ENCODE measurements around the gene DISP3. TPM values are rescaled to one million over a fixed set of nuclear protein-coding genes. Genes with fewer than 3 reads are reported as not detected.

DISP3 gene
- total and polyA plus RNA-seq, 12 donors = 0.04 to 2.8 (median 0.41) TPM; not detected in 1

DNA sequence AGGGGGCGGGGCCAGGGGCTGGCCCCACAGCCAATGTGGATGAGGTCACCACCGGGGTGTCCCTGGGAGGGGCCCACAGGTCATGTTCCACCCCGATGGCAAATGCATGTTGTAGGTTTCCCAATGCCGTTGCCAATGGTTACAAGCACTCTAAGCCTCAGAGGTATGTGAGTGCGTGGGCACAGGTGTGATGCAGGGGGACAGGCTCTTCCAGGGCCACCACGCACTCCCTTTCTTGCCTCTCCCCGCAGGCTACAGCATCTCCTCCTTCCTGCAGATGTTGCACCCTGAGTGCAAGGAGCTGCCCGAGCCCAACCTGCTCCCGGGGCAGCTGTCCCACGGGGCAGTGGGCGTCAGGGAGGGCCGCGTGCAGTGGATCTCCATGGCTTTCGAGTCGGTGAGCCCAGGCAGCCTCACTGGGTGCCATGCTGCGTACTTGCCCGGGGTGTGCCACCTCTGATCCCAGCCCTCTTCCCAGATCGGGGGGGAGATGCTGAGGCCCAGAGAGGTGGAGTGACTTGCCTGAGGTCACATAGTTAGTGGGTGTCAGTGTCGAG is 52.4 kb downstream of the DISP3 start:
- 71 to 86% (median 79%) methylated on average over 1 to 19 of the region's 19 CpGs for WGBS, 4 donors
- no peak for DNase-seq
- no peaks in the 10 kb centered on the region for H3K4me1 ChIP-seq (replicated peaks in 1 of 2)
- H3K9me3 ChIP-seq (replicated peaks in 1 of 3) = no peaks in the 10 kb centered on the region
- H3K27me3 ChIP-seq = no peaks in the 10 kb centered on the region
- no peaks in the 10 kb centered on the region for H3K36me3 ChIP-seq (replicated peaks in 1 of 2)
- H3K27ac ChIP-seq = no peak overlapping the region
- H3K4me3 ChIP-seq = no peak overlapping the region
- intact Hi-C loops (cut with DNase I) = no loop called here
- TF ChIP-seq, protein P1, sequence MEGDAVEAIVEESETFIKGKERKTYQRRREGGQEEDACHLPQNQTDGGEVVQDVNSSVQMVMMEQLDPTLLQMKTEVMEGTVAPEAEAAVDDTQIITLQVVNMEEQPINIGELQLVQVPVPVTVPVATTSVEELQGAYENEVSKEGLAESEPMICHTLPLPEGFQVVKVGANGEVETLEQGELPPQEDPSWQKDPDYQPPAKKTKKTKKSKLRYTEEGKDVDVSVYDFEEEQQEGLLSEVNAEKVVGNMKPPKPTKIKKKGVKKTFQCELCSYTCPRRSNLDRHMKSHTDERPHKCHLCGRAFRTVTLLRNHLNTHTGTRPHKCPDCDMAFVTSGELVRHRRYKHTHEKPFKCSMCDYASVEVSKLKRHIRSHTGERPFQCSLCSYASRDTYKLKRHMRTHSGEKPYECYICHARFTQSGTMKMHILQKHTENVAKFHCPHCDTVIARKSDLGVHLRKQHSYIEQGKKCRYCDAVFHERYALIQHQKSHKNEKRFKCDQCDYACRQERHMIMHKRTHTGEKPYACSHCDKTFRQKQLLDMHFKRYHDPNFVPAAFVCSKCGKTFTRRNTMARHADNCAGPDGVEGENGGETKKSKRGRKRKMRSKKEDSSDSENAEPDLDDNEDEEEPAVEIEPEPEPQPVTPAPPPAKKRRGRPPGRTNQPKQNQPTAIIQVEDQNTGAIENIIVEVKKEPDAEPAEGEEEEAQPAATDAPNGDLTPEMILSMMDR (IDR thresholded peaks at IDR 0.05) = no peak
- no peak for TF ChIP-seq POLR2A (IDR thresholded peaks at IDR 0.05)

DNA sequence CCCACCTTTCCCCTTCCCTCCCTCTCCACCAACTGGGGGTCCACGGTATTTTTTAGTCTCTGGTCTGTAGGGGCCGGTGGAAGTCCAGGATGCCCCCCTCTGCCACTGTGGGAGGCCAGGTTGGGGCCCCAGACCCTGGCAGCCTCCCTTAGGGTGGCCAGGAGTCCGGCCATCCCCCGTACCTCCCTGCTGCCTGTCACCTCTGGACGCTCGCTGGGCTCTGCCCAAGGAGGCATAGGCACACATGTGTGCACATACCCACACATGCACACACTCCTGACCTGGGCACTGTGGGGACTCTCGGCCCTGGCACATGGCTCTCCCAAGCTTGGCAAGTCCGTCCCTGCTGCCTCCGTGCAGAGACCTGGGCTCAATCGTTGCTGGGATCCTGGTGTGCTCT is 53.0 kb downstream of the DISP3 start:
- no peaks in the 10 kb centered on the region for H3K9me3 ChIP-seq (replicated peaks in 1 of 3)
- no peaks in the 10 kb centered on the region for H3K27me3 ChIP-seq
- no peaks in the 10 kb centered on the region for H3K36me3 ChIP-seq (replicated peaks in 1 of 2)
- H3K4me1 ChIP-seq (replicated peaks in 1 of 2) = no peaks in the 10 kb centered on the region
- TF ChIP-seq, protein P1 (IDR thresholded peaks at IDR 0.05) = no peak
- no peak for TF ChIP-seq POLR2A (IDR thresholded peaks at IDR 0.05)
- WGBS, 4 donors = 70 to 79% (median 75%) methylated on average over 7 to 10 of the region's 10 CpGs
- DNase-seq = no peak
- intact Hi-C loops (cut with DNase I) = no loop called here
- H3K4me3 ChIP-seq = no peak overlapping the region
- no peak overlapping the region for H3K27ac ChIP-seq

DNA sequence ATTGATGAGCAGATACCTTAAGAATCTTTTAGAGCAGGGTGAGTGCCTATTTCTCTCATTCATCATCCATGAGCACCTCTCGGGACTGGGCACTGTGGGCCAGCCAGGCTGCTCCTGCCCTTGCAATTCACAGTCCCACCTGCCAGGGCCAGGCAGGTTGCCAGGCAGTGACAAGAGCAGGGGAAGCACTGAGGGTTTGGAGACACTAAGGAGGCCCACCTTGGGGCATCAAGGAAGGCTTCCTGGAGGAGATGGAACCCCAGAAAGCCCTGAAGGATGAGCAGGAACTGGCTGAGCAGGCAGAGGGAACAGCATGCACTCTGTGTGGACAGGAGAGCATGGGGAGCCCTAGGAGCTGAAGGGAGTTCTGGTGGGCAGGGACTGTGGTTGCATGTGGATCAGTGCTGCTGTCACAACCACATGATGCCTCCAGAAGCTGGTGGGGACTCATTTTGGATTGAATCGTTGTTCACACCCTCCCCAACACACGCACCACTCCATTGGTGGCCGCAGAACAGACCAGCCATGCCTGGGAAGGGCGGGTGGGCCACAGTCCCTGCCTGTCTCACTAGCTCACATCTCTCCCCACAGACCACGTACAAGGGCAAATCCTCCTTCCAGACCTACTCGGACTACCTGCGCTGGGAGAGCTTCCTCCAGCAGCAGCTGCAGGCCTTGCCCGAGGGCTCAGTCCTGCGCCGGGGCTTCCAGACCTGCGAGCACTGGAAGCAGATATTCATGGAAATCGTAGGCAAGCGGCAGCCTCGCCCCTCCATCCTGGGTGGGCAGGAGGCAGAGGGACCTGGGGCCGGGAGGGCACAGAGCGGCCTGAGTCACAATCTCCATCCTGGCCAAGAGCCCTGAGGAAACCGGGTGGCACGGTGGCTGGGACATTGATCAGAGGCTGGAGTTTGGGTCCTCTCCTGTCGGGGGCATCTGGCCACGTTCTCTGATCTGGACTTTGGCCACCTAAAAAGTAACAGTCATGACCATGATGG is 55.1 kb downstream of the DISP3 start:
- H3K4me1 ChIP-seq (replicated peaks in 1 of 2) = no peaks in the 10 kb centered on the region
- DNase-seq = no peak
- WGBS, 4 donors = 79 to 89% (median 85%) methylated on average over 8 to 21 of the region's 21 CpGs
- H3K27ac ChIP-seq = no peak overlapping the region
- intact Hi-C loops (cut with DNase I) = no loop called here
- H3K4me3 ChIP-seq = no peak overlapping the region
- no peak for TF ChIP-seq POLR2A (IDR thresholded peaks at IDR 0.05)
- TF ChIP-seq, protein P1 (IDR thresholded peaks at IDR 0.05) = no peak
- no peaks in the 10 kb centered on the region for H3K27me3 ChIP-seq
- no peaks in the 10 kb centered on the region for H3K36me3 ChIP-seq (replicated peaks in 1 of 2)
- no peaks in the 10 kb centered on the region for H3K9me3 ChIP-seq (replicated peaks in 1 of 3)

DNA sequence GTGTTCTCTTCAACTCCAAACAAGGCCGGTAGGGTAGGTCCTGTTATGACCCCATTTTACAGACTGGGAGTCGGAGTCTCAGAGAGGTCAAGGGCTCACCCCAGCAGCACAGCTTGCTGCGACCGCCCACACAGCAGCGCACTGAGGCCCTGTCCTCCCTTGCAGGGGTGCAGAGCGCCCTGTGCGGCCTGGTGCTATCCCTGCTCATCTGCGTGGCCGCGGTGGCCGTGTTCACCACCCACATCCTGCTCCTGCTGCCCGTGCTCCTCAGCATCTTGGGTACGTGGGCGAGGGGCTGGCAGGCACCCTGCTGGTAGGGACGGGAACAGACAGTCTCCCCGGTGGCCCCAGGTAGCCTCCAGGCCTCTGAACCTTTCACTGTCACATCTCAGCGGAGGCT is 55.9 kb downstream of the DISP3 start:
- no peak for DNase-seq
- Histone ChIP-seq H3K36me3 (replicated peaks in 1 of 2) (no peaks in the 10 kb centered on the region), H3K4me3 (no peak overlapping the region), H3K27me3 (no peaks in the 10 kb centered on the region), H3K9me3 (replicated peaks in 1 of 3) (no peaks in the 10 kb centered on the region), H3K27ac (no peak overlapping the region), H3K4me1 (replicated peaks in 1 of 2) (no peaks in the 10 kb centered on the region)
- no peak for TF ChIP-seq POLR2A (IDR thresholded peaks at IDR 0.05)
- TF ChIP-seq, protein P1 (IDR thresholded peaks at IDR 0.05) = no peak
- intact Hi-C loops (cut with DNase I) = no loop called here
- WGBS, 4 donors = 81 to 100% (median 89%) methylated on average over 1 to 17 of the region's 17 CpGs
